GM21737 (cell line): ENCODE measurements around the gene SYCP1.
"Not testable (repeated sequence)": the region's sequence is repeated elsewhere in the genome, so short reads cannot be mapped to it uniquely, and the experiment has no call there.

Experiments used
- ATAC-seq: cut with Tn5 transposase; IDR thresholded peaks from one replicate; pipeline ENCODE4 v1.9.1; 2021; ENCODE audit warnings: mild to moderate bottlenecking, moderate library complexity; ENCODE audit not compliant: unreplicated experiment

The SYCP1 gene

DNA sequence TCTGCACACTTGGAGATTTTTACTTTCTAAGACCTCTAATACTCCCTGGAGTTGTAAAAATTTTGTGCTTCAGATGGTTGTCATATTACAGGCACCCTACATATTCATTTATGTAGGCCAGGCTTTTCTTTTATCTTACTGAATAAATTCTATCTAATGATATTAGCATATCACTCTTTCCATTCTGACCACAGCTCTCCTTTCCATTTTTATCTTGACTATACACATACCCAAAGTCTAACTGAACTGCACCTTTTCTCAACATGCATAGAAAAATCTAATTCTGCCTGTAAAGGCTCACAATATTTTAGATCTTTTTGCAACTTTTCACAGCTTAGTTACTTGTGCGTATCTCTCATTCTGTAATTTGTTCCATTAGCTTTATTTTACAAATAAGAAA is 122.2 kb downstream of the SYCP1 start:
- no peak for ATAC-seq

DNA sequence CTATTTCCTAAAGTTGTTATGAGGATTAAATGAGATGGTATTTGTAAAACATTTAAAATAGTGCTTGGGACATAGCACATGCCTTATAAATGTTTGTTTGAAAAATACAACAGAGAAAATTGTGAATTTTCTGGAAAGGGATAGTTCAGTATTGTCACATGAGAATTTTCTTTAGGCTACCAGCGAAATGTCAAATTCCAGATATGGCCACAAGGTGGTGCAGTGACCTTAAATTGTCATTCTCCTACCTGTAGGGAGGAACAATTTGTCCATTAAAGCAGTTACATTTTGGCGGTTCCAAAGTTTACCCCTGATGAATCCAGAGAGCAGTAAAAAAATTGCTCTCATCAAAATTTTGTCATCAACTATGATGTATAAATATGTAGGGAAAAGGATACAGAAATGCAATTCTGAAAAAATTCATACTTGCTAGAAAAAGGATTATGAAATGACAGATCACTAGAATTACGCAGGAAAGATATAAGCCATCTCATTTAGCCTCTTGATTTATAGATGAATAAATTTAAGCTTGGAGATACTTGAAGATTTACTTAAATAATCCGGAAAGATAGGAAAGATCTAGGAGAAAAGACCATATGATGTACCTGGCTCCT is 124.7 kb downstream of the SYCP1 start:
- no peak for ATAC-seq

DNA sequence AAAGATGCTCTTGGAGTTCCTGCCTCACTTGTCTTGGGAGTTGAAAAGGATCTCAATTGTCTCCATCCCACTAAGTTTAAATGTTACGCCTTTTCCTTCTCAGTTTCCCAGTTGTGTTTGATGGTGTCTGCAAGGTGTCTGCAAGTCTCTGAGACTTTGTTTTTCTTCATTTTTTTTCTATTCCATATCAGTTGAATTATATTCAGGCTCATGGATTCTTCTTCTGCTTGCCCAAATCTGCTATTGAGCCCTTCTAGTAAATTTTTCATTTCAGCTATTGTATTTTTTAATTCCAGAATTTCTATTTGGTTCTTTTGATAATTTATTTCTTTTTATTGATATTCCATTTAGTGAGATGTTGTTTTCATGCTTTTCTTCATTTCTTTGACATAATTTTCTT is 127.6 kb downstream of the SYCP1 start:
- ATAC-seq: no peak

DNA sequence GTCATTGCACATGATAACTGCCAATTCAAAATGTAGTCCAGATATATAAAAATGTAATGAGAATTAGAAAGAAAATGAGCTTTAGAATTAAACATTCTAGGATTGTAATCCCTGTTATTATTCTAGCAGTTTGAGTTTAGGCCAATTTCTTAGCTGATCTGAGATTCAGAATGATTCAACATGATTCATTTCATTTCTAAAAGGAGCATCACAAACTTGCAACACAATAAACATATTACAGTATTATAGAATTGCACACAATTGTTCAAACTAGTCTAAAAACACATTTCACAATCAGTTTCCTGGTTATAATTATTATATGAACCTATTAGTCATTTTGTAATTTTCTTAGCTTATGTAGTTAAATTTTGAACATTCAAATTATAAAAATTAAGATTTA is 131.6 kb downstream of the SYCP1 start:
- no peak for ATAC-seq

DNA sequence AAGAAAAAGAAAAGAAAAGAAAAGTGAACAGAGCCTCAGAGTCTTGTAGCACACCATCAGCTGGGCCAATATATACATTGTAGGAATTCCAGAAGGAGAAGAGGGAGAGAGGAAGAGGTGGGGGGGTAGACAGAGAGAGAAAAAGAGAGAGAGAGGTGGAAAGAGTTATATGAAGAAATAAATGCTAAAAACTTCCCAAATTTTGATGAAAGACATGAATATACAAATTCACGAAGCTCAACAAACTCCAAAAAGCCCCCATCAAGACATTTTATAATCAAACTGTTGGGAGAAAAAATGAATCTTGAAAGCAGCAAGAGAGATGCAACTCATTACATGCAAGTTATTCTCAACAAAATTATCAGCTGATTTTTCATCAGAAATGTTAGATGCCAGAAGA is 133.4 kb downstream of the SYCP1 start:
- ATAC-seq: no peak

DNA sequence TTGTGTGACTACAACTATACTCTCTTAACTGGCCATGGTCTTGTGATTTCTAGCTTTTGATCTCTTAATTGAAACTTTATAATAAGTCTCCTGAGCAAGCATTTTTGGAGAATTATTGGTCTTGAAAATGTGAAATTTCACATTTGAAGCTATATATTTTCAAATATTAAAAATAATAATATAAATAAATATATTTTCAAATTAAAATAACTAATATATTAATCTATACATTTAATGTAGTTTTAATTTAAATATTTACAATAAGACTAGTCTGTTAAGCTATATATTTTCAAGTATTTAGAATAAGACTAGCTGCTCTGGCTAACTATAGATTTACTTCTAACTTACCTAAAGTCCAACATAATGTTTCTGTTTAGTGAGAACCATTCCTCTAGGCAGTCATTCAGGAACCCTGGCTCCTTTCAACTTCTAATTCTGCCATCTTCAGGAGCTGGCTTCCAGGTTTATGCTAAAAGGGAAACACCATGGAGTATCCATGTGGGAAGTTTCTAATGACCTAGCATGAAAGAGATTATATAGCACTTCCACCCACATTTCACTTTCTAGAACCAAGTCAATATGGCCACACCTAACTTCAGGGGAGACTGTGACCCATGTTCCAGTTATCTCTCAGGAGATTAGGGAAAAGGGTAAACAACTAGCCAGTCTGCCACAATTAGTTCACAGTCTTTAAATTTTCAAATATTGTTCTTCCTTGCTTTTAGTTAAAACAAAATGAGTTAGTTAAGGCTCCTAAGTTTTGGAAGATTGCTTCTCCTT is 143.0 kb downstream of the SYCP1 start:
- no peak for ATAC-seq

DNA sequence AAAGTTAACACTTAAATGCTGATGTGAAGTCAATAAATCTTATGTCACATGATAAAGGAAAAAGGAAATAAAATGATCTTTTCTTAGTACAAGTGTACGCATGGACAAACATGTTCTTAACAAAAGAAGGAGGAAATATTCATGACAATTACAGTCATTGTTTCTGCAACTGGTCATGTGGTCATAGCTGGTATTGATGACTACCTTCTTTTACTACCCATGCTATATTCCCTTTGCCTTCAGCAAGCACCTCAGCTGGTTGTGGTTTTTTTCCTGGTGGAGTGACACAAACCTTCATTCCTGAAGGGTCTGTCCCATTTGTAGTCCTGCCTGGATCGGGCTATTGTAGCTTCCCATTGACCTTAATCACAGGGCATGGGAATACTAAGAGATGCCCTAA is 151.5 kb downstream of the SYCP1 start:
- ATAC-seq: no peak

DNA sequence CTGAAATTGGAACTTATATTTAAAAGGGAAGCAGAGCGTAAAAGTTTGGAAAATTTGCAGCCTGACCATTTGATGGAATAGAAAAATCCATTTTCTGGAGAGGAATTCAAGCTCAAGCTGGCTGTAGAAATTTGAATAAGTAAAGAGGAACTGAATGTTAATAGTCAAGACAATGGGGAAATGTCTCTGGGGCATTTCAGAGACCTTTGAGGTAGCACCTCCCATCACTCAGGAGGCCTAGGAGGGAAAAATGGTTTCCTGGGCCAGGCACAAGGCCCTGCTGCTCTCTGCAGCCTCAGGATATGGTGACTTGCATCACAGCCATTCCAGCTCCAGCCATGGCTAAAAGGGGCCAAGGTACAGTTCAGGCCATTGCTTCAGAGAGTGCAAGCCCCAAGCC is 157.3 kb downstream of the SYCP1 start:
- no peak for ATAC-seq

DNA sequence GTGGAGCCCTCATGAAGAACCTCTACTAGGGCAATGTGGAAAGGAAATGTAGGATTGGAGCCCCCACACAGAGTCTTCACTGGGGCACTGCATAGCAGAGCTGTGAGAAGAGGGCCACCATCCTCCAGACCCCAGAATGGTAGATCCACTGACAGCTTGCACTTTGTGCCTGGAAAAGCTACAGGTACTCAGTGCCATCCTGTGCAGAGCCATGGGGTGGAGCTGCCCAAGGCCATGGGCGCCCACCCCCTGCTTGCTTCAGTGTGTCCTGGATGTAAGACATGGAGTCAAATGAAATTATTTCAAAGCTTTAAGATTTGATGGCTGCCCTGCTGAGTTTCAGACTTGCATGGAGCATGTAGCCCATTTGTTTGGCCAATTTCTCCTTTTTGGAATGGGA is 157.8 kb downstream of the SYCP1 start:
- ATAC-seq: no peak

DNA sequence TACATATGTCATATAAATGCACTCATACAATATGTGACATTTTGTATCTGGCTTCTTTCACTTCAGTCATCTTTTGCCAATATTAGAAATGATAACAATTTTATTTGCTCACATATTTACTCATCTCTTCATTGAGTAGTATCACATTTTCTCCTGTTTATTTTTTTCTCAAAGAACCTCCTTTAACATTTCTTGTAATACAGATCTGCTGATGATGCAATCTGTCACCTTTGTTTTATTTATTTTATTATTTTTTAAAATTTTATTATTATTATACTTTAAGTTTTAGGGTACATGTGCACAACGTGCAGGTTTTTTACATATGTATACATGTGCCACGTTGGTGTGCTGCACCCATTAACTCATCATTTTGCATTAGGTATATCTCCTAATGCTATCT is 159.1 kb downstream of the SYCP1 start:
- ATAC-seq: no peak

DNA sequence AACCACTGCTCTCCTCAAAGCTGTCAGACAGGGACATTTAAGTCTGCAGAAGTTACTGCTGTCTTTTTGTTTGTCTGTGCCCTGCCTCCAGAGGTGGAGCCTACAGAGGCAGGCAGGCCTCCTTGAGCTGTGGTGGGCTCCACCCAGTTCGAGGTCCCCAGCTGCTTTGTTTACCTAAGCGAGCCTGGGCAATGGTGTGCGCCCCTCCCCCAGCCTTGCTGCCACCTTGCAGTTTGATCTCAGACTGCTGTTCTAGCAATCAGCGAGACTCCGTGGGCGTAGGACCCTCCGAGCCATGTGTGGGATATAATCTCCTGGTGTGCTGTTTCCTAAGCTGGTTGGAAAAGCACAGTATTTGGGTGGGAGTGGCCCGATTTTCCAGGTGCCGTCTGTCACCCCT is 164.9 kb downstream of the SYCP1 start:
- ATAC-seq: not testable (repeated sequence)

DNA sequence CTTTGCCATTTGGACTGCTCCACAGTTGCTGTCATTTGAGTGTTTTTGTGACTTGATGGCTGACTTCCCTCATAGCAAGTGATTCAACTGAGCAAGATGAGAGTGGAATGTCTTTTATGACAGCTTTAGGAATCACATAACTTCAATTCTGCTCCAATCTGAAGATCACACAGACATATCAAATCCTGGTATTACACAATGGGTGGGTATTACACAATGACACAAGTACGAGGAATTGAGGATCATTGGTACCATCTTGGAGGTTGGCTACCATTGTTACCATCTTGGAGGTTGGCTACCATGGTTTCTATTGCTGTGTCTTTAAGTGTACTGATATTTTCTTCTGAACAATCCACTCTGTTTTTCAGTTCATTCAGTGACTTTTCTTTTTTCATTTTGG is 166.5 kb downstream of the SYCP1 start:
- ATAC-seq: no peak

DNA sequence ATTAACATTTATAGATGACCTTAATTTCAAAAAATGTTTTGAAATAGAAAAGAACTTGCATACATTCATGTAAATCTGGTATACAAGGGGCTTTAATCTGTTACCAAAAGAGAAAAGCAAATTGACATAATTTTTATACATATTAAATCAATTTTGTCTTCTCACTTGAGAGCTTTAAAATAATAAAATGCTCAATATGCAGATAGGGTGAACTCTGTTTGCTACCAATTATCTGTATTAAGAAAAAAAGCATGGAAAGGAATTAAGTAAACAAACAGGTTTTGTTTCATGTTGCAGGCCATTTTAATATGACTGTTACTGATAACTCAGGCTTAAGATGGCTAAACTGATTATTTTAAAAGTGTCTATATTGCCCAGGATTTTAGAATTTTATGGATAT is 168.9 kb downstream of the SYCP1 start:
- no peak for ATAC-seq

DNA sequence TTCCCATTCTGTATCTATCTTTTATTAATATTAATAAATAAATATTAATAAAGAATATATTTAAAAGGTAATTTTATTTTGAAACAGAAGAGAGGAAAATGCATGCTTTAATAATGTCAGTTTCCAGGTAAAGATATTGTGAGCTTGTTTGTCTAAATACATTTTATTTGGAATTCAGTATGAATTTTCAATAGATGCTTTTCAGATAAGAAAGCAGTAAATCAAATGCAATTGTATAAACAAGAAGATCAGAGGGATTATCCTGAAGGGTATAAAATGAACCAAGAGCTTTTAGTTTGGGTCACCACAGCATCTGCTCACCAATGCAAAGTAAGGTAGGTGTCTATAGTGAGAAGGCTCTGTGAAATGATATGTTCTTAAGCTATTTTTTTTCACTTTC is 174.9 kb downstream of the SYCP1 start, which contains the start of gene TSHB:
TSS of gene TSHB (plus strand) at position 301 of the 400 bp plus-strand sequence. CDS start 3,537 bp downstream, outside the sequence.
- no peak for ATAC-seq

DNA sequence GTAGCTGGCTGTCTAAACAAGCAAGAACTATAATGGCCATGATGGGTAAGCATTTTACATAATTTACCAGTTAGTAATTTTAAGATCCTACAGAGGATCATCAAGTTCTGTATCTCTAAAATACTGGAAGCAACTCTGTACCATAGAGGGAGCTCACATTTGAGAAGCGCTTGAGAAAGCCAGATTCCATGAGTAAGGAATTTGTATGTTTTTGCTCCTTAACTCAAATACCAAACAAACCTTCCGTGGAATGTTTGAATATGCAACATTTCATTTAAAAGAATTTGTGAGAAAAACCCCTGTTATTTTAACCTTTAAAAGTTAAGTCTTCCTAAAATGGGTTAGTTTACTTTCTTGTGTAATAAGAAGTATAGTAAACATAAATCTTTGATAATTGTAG is 176.9 kb downstream of the SYCP1 start:
- no peak for ATAC-seq

DNA sequence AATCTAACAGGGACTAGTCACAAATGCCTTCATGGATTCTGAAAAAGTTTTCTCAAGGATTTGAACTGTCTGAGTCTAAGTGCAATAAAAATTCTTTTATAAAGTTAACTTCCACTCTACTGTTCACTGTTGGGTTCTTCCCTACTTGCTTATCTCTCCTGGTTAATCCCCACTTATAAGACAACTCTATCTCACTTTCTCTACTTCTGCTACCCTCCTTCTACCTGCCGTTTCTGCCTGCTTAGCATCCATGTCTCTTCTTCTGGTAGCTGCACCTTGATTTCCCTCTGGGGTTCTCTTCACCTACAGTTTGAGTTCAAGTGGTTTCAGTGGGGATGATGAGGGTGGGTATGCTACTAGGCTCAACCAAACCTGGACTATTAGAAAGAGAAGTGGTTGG is 181.0 kb downstream of the SYCP1 start:
- ATAC-seq: no peak

DNA sequence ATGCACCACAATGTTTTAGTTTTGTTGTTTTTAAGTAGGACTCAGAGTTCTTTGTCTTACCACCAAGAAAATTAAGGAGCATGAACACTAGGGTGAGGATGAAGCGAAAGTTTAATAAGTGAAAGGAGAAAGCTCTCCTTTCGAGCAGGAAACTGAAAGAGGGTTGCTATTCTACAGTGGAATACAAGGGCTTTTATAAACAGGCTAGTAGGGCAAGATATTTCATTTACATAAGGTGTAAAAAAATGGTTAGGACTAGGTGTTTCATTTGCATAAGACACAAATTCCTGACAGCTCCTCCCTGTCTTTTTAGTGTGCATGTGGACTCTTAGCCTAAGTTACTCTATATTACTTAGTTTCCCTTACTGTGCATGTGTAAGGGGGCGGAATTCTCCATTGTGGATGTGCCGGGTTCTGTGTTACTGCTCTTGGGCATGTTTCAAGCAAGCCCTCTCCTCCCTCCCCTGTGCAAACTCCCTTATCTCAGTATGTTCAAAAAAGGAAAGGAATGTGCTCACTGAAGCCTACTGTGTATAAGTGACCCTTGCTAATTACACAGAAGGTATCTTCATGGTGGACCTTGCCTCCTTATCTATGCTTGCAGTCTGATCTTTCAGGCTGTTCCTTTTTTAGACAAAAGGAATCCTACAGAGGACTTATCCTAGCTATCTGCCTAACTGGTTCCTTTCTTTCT is 182.3 kb downstream of the SYCP1 start:
- ATAC-seq: no peak

DNA sequence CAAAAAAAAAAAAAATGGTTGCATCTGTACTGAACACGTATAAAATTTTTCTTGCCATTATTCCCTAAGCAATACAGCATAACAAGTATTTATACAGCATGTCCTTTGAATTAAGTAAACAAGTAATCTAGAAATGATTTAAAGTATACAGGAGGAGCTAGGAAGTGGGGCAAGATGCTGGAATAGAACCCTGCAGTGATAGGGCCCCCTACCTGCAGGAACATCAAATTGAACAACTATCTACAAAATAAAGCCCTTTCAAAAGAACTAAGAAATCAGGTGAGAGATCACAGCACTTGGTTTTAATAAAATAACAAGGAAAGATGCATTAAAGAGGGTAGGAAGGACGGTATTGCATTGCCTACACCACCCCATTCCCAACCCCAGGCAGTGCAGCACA is 185.8 kb downstream of the SYCP1 start:
- ATAC-seq: no peak

DNA sequence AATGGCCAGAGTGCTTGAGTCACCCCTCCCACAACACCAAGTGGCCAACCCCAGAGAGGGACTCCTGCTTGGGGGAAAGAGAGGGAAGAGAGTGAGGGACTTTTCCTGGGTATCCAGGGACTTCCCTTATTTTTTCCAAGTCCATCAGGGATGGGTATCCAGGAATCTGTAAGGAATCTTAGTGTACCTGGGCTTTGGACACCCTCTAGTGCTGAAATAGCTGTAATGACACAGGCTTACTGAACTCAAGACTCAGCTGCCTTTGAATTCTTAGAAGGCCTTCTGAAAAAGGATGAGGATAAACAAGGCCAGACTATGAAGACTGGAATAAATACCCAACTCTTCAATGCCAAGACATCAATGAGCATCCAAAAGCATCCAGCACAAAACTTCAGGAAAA is 187.0 kb downstream of the SYCP1 start:
- no peak for ATAC-seq
